GM12891 (cell line): ENCODE data around the gene CADM2.

Experiments used
- POLR2A ChIP-seq: IDR thresholded peaks from 2 replicates; pipeline ENCODE4 v1.6.1; 2011; ENCODE audit warnings: low read depth, low read length, control low read depth
- POLR2AphosphoS5 ChIP-seq: IDR thresholded peaks from 2 replicates; pipeline ENCODE4 v1.6.1; 2011; ENCODE audit warnings: low read depth, low read length, control low read depth
- POU2F2 ChIP-seq: IDR thresholded peaks from 2 replicates; pipeline ENCODE4 v1.6.1; 2011; ENCODE audit warnings: low read depth, mild to moderate bottlenecking, control low read depth, low read length, moderate library complexity
- SPI1 ChIP-seq: IDR thresholded peaks from 2 replicates; pipeline ENCODE4 v1.6.1; 2011; ENCODE audit warnings: low read depth, low read length, control low read depth
- TAF1 ChIP-seq: IDR thresholded peaks from 2 replicates; pipeline ENCODE4 v1.6.1; 2011; ENCODE audit warnings: low read depth, low read length, control low read depth

DNA sequence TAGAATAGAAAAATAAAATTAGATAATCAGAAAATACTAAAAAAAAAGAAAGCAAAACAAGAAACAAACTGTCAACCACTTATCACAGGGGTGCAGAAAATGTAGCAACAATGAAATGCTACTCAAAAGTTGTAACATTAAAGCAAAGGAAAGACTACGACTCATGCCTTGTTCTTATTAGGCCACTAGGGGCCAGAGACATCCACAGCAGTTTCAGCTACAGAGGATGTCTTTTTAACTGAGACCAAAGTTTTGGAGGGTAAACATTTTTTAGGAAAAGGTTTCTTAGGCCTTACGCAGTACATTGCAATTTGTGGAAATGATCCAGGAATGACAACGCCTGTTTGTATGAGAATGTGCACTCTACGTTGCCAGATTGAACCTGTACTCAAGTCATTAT, 15.4 kb upstream of the CADM2 start:
- TF ChIP-seq POLR2A (no peak), TAF1 (no peak), POU2F2 (no peak), SPI1 (no peak), POLR2AphosphoS5 (no peak)
